ENCODE measurements around the gene MLANA. TPM values are rescaled to one million over a fixed set of nuclear protein-coding genes. Genes with fewer than 3 reads are reported as not detected.
A peak's percentile ranks its signal among the peaks of the same experiment; 100 is the strongest.

Gene MLANA, protein sequence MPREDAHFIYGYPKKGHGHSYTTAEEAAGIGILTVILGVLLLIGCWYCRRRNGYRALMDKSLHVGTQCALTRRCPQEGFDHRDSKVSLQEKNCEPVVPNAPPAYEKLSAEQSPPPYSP
- not detected for total RNA-seq
- long read RNA-seq, partial matches to known transcripts, result 0 of 1 reads
- long read RNA-seq, other reads (novel, unspliced or antisense), result 1 of 1 reads

DNA sequence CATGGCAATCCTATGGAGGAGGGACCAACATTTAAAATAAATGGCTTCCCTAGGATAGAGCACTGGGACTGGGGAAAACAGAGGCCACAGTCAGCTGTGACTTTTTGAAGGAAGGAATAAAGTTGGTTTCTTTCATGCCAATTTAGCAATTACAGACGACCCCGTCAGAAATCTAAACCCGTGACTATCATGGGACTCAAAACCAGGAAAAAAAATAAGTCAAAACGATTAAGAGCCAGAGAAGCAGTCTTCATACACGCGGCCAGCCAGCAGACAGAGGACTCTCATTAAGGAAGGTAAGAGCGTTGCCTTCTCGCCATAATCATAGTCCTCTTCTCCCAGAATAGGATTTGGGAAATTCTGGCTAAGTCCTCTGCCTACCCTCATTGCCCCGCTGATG is at the start of gene MLANA:
TSS of gene MLANA (plus strand) at position 249 of the 400 bp plus-strand sequence. CDS start 1,586 bp downstream, outside the sequence.
- DNase-seq (ENCODE audit: low spot score), result no peak
- intact Hi-C loops (cut with DNase I), result no loop called here

GRCh38 chr9:5841771-5842573 is 48.7 kb upstream of the MLANA start:
- intact Hi-C loops (cut with DNase I), result no loop called here
- no peak for DNase-seq (ENCODE audit: low spot score)

GRCh38 chr9:5842929-5843793 is 47.5 kb upstream of the MLANA start:
- DNase-seq (ENCODE audit: low spot score), result no peak
- intact Hi-C loops (cut with DNase I), result no loop called here

- intact Hi-C loops (cut with DNase I), result no loop called here
- no peak for DNase-seq (ENCODE audit: low spot score)
These were observed 46.8 kb upstream of the MLANA start for GRCh38 chr9:5843794-5844471.

- intact Hi-C loops (cut with DNase I), result no loop called here
- DNase-seq (ENCODE audit: low spot score), result no peak
These were observed 45.5 kb upstream of the MLANA start for GRCh38 chr9:5845157-5845531.

- no peak for DNase-seq (ENCODE audit: low spot score)
- intact Hi-C loops (cut with DNase I), result no loop called here
These were observed 44.6 kb upstream of the MLANA start for GRCh38 chr9:5846096-5846495.

- intact Hi-C loops (cut with DNase I), result no loop called here
- no peak for DNase-seq (ENCODE audit: low spot score)
These were observed 44.2 kb upstream of the MLANA start for GRCh38 chr9:5846501-5846921.

DNA sequence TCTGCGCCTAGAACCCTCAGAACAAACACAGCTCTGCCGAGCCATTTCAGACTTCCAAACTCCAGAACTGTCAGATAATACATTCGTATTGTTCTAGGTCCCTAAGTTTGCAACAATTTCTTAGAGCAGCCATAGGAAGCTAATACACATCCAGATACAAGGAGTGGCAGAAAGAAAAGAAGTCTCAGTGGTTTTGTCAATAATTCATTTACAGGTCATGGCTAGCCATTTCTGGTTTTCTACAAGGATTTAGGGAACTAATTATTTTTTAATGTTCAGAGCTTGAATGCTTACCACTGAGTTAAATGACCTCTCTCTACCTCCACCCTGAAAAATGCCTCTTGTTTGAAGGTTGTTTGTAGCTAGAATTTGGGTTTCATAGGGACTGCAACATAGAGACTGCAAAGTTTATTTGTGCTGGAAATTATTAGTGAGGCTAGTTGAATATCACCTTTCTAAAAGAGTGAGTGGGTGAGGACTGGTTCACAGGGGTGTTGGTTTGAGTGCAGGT is 42.3 kb upstream of the MLANA start:
- no peak for DNase-seq (ENCODE audit: low spot score)
- intact Hi-C loops (cut with DNase I), result no loop called here

- no peak for DNase-seq (ENCODE audit: low spot score)
- intact Hi-C loops (cut with DNase I), result no loop called here
These were observed 40.0 kb upstream of the MLANA start for GRCh38 chr9:5850724-5851122.

DNA sequence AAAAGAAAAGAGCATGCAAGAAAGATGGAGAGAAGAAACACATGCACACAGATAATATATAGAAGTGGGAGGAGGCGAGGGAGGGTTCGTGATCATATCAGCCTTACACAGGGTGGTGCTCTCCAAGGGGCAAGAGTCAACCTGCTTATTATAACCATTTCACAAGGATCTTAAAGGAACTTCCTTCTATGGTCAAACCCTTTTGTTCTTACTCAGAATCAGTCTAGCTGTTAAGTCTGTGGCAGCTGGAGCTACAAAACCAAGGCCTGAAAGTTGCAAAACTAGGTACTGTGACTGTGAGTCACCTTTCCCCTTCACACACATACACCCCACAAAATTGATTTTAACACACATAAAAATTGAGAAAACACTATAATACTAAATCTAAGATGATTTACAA is 39.2 kb upstream of the MLANA start:
- DNase-seq (ENCODE audit: low spot score), result no peak
- intact Hi-C loops (cut with DNase I), result no loop called here

DNA sequence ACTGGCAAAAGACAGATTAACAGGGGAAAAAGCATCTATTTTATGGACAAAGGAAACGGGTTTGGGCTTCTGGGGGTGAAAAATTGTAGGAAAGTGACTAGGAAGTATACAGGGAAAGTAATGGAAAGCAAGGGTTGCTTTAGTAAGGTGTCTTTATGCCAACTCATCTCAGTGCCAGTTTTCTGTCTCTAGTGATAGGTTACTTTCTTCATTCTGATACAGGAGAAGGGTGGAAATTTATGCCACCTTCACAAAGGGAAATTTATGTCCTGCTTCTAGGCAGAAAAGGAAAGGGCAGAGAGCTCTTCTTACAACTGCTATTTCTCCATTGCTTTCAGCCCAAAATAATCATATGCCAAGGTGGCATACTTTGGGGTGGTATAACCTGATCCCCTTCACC is 37.7 kb upstream of the MLANA start:
- intact Hi-C loops (cut with DNase I), result no loop called here
- DNase-seq (ENCODE audit: low spot score), result no peak

- intact Hi-C loops (cut with DNase I), result no loop called here
- no peak for DNase-seq (ENCODE audit: low spot score)
These were observed 37.1 kb upstream of the MLANA start for GRCh38 chr9:5853617-5854016.

- no peak for DNase-seq (ENCODE audit: low spot score)
- intact Hi-C loops (cut with DNase I), result no loop called here
These were observed 36.5 kb upstream of the MLANA start for GRCh38 chr9:5854063-5854790.

- DNase-seq (ENCODE audit: low spot score), result no peak
- intact Hi-C loops (cut with DNase I), result no loop called here
These were observed 32.8 kb upstream of the MLANA start for GRCh38 chr9:5857928-5858327.

GRCh38 chr9:5858833-5859232 is 31.9 kb upstream of the MLANA start:
- DNase-seq (ENCODE audit: low spot score), result no peak

DNA sequence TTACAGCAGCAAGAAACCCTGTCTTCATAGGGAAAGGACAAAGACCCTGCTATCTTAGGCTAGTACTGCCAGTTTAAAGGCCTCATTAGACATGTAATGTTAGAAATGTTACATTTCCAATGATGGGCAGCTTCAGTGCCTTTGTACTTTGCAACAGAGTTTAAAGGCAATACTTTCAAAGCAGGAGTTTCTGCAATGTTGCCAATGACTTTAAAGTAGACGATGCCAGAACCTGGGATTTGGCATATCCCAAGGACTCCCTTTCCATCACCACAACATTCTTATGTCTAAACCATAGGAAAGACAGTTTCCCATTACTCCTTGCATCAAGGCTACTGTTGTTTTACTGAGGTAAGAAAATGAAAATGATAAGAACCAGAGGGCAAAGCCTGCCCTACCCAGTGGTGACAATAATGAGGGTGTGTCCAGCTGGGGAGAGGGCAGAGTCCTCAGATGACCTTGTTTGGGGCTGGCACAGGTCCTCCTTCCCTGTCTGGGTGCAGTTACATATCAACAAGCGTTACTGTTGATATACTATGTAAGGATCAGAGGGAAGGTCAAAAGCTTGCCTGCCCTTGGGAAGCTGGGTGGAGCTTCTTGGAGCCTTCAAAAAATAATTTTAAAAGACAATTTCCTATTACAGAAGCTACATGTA is 27.5 kb upstream of the MLANA start:
- DNase-seq (ENCODE audit: low spot score), result peak; percentile 43
- intact Hi-C loops (cut with DNase I), result no loop called here

More at GRCh38 chr9:5858833-5859232, 31.9 kb upstream of the MLANA start:
- intact Hi-C loops (cut with DNase I), result no loop called here

GRCh38 chr9:5864446-5864845 is 26.2 kb upstream of the MLANA start:
- DNase-seq (ENCODE audit: low spot score), result no peak
- intact Hi-C loops (cut with DNase I), result no loop called here

DNA sequence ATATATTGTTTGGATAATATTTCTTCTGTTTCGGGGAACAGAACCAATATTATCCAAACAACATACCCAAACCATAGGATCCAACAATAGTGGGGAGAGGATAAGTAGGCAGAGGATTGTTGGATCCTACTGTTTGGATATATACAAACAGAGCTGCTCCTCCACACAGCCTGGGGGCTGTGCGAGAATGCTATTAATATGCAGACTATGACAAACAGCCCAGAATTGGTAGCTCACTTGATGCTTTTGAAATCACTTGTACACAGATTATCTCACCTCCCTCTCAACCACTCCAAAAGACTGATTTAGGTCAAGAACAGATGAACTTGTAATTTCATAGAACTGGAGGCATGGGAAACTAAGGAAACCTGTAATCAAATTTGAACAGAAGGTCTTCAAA is 24.4 kb upstream of the MLANA start:
- intact Hi-C loops (cut with DNase I), result no loop called here
- no peak for DNase-seq (ENCODE audit: low spot score)

DNA sequence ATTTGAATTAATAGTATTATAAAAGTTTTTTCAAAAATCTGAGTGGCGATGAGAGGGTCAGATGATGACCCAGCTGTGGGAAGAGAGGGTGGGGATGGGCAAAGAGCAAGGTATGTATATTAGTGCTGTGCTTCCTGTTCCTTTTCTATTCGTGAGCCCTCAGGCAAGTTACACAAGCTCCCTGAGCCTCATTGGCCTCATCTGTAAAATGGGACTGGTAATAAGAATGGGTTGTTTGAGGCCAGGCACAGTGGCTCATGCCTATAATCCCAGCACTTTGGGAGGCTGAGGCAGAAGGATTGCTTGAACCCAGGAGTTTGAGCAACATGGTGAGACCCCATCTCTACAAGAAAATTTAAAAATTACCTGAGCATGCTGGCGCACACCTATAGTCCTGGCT is 24.0 kb upstream of the MLANA start:
- no peak for DNase-seq (ENCODE audit: low spot score)
- intact Hi-C loops (cut with DNase I), result no loop called here
